ENCODE data around the gene FXR2.

Gene FXR2

GRCh38 chr17:7573324-7574080 is 41.2 kb downstream of the FXR2 start:
- in situ Hi-C loops (cut with MboI; ENCODE audit: low sequenced_read_pairs), result no loop called here

GRCh38 chr17:7572588-7573323 is 41.9 kb downstream of the FXR2 start:
- in situ Hi-C loops (cut with MboI; ENCODE audit: low sequenced_read_pairs), result no loop called here

GRCh38 chr17:7572338-7572587 is 42.4 kb downstream of the FXR2 start:
- in situ Hi-C loops (cut with MboI; ENCODE audit: low sequenced_read_pairs), result no loop called here

GRCh38 chr17:7570351-7570750 is 44.3 kb downstream of the FXR2 start:
- in situ Hi-C loops (cut with MboI; ENCODE audit: low sequenced_read_pairs), result no loop called here

- in situ Hi-C loops (cut with MboI; ENCODE audit: low sequenced_read_pairs), result no loop called here
These were observed 45.1 kb downstream of the FXR2 start for GRCh38 chr17:7569571-7569970.

- in situ Hi-C loops (cut with MboI; ENCODE audit: low sequenced_read_pairs), result no loop called here
These were observed 51.4 kb downstream of the FXR2 start for GRCh38 chr17:7563115-7563869.

- in situ Hi-C loops (cut with MboI; ENCODE audit: low sequenced_read_pairs), result no loop called here
These were observed 52.5 kb downstream of the FXR2 start for GRCh38 chr17:7562208-7562605.

- in situ Hi-C loops (cut with MboI; ENCODE audit: low sequenced_read_pairs), result no loop called here
These were observed 53.0 kb downstream of the FXR2 start, which contains the start of gene SENP3 for GRCh38 chr17:7561589-7562207. SENP3 (plus strand) TSS chr17:7561919; CDS start chr17:7563077, 1,158 bp downstream.

- in situ Hi-C loops (cut with MboI; ENCODE audit: low sequenced_read_pairs), result no loop called here
These were observed 53.6 kb downstream of the FXR2 start for GRCh38 chr17:7561028-7561575.

GRCh38 chr17:7560172-7561027 is 54.3 kb downstream of the FXR2 start:
- in situ Hi-C loops (cut with MboI; ENCODE audit: low sequenced_read_pairs), result no loop called here

- in situ Hi-C loops (cut with MboI; ENCODE audit: low sequenced_read_pairs), result no loop called here
These were observed 55.2 kb downstream of the FXR2 start for GRCh38 chr17:7559320-7560171.

- in situ Hi-C loops (cut with MboI; ENCODE audit: low sequenced_read_pairs), result no loop called here
These were observed 56.0 kb downstream of the FXR2 start, which contains the start of gene TNFSF13 for GRCh38 chr17:7558544-7559319. TNFSF13 (plus strand) TSS chr17:7558750; CDS start chr17:7559040, 290 bp downstream.

- in situ Hi-C loops (cut with MboI; ENCODE audit: low sequenced_read_pairs), result no loop called here
These were observed 56.7 kb downstream of the FXR2 start for GRCh38 chr17:7557775-7558543.

GRCh38 chr17:7557147-7557764 is 57.4 kb downstream of the FXR2 start:
- in situ Hi-C loops (cut with MboI; ENCODE audit: low sequenced_read_pairs), result no loop called here

- in situ Hi-C loops (cut with MboI; ENCODE audit: low sequenced_read_pairs), result no loop called here
These were observed 58.1 kb downstream of the FXR2 start for GRCh38 chr17:7556627-7557026.

- in situ Hi-C loops (cut with MboI; ENCODE audit: low sequenced_read_pairs), result no loop called here
These were observed 59.3 kb downstream of the FXR2 start for GRCh38 chr17:7555320-7555948.

- in situ Hi-C loops (cut with MboI; ENCODE audit: low sequenced_read_pairs), result no loop called here
These were observed 61.3 kb downstream of the FXR2 start for GRCh38 chr17:7553356-7553755.
